NOMO-1 (cell line): ENCODE results near the gene OVOL2.
"Not testable (repeated sequence)": the region's sequence is repeated elsewhere in the genome, so short reads cannot be mapped to it uniquely, and the experiment has no call there.

Source experiments
- DNase-seq, 2 experiments: peaks; one replicate each; lab custom pipeline; 2025; ENCODE audit not compliant: unreplicated experiment in 2 of 2; lab: John Stamatoyannopoulos, UW

OVOL2 gene

DNA sequence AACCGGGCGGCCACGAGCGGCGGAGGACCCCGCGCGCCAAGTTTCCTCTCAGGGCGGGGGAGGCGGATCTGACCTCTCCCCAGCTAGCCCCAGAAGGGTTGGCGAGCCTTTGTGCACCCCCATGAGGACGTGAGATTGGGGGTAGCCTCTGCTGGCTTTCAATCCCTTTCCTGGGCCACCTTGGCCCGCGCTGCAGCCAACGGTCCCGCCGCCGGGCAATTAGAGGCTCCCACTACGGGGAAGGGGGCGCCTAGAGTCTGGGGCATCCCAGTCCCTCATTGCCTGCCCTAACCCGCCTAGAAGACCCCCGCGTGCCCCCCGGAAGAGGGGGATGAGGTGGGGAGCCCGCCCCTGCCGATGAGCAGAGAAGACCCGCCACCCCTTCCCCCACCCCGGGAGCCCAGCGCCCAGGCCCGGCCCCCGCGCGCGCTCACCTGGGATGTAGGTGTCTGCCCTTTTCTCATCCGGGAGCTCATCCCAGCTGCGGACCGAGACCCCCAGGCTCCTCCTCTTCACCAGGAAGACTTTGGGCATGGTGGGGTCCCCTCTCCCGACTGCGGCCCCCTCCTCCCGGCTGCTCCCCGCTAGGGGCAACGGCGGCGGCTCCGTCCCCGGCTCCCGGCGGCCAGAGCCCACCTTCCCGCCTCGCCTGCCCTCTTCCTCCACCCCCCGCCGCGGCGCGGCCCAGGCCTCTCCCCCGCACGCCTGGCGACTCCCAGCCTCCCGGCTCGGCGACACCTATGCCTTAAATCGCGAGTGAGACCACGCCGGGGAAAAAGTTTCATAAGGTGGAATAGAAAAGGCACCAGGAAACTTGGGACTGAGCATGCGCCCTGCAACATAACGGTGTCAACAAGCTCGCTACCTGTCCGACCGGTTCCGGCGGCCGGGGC lies at the start of gene OVOL2:
OVOL2 (minus strand) TSS at position 816 of the 893 bp plus-strand sequence; CDS start at position 534, 282 bp downstream.
- DNase-seq: no peak

DNA sequence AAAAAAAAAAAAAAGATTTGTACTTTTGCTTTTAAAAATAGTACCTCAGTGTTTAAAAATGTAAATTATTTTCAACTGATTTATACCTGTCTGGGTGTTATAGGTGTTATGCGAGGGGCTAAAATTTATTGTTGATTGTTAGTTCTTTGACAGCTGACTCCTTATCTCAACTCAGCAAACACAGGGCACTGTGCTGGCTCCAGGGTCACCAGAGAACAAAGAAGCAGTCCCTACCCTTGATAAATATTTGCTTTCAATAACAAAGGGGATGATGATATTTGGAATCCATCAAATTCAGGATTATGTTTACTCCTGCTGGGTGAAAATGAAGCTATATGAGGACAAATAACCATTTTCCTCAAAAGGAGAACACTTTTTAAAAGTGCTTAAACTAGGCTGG lies 45.8 kb upstream of the OVOL2 start:
- DNase-seq: no peak

DNA sequence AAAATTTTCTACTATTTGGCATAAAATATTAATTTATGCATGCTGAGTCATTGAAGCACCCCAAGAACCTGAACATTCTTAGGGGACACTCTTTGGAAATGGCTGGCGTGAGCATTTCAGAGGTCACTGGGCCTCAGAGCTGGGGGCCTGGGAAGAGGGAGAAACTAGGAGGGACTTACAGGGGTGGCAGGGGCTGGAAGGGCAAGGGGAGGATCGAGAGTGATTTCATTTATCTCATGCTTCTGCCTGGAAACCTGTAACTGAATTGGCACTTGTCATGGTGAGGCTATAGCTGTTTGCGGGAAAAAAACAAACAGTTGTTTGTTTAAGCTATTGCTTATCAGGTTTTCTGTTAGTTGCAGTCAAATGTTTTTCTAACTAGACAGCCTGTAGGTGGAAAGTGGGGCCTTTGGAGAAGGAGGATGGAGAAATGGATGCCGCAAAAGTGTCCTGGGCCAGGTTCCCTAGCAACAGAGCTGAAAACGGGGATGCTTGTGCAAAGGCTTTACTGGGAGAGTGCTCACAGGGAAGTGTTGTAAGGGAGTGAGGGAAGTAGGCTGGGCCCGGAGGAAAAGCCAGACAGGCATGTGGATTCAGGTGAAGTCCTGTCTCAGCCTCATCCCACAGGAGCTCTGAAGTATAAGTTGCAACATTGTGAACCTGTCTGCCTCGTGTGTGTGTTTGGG lies 43.6 kb upstream of the OVOL2 start:
- DNase-seq: no peak

DNA sequence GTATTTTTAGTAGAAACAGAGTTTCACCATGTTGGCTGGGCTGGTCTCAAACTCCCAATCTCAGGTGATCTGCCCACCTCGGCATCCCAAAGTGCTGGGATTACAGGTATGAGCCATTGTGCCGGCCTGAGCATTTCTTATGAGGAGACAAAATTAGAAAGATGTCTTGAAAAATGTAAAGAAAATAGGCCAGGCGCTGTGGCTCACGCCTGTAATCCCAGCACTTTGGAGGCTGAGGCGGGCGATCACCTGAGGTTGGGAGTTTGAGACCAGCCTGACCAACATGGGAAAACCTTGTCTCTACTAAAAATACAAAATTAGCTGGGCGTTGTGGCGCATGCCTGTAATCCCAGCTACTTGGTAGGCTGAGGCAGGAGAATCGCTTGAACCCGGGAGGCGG lies 42.9 kb upstream of the OVOL2 start:
- DNase-seq: not testable (repeated sequence)

GRCh38 chr20:18094191-18094590 lies 36.5 kb upstream of the OVOL2 start:
- DNase-seq: no peak

DNA sequence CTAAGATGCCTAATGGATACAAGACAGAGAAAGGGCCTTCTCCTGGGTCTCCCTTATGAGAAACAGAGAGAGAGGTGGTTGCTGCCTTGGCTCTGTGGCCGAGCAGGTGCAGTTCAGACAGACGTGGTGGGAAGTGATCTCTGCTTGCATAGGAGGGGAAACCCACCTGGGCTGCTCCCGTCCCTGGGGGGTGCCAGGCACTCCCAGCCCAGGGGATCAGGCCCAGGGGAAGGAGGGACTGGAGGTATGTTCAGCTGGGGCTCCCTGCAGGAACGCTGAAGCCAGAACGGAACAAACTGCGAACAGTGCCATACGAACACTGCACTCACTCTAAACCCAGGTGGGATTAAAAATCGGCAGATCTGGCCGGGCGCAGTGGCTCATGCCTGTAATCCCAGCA lies 35.7 kb upstream of the OVOL2 start:
- DNase-seq: no peak

GRCh38 chr20:18092890-18093289 lies 35.2 kb upstream of the OVOL2 start:
- DNase-seq: no peak

GRCh38 chr20:18091623-18092022 lies 33.9 kb upstream of the OVOL2 start:
- no peak for DNase-seq

DNA sequence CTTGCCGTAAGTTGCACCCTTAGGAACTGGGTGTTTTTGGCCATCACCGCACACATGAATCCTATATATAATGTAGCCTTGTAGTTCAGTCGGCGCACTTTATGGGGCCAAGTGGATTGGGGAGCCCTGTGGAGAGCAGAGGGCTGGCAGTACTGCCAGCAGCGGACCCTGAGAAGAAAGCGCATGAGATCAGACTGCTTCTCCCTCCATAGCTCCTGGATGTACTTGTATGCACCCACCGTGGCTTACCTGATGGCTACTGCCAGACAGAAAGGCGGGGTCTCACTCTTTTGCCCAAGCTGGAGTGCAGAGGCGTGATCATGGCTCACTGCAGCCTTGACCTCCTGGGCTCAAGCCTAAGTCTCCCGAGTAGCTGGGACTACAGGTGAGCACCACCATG lies 32.8 kb upstream of the OVOL2 start:
- DNase-seq: no peak

DNA sequence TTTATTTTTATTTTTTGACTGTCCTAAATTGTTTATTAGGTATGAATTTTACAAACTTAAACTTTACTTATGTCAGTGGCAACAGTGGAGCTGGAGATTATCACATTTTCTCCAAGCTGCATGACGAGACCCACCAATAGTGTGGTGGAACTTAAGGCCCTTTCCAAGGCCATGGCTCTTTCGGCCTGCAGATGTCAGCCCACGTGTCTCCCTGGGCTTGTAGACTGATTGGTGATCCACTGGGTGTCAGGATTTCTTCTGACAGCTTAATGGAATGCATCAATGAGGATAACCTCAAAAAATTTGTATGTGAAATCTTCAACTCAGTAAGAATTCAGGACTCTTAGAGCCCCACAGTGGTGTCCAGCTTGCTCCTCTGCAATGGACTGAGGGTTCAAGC lies 32.3 kb upstream of the OVOL2 start:
- DNase-seq: no peak

GRCh38 chr20:18088841-18089240 lies 31.1 kb upstream of the OVOL2 start:
- not testable (repeated sequence) for DNase-seq

DNA sequence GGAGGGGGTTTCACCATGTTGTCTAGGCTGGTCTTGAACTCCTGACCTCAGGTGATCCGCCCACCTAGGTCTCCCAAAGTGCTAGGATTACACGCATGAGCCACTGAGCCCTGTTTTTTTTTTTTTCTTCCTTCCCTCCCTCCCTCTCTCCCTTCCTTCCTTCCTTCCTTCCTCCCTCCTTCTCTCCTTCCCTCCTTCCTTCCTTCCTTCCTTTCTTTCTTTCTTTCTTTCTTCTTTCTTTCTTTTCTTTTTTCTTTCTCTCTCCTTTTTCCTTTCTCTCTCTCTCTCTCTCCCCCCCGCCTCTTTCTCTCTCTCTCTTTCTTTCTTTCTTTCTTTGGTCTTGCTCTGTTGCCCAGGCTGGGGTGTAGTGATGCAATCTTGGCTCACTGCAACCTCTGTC lies 30.6 kb upstream of the OVOL2 start:
- not testable (repeated sequence) for DNase-seq

- no peak for DNase-seq
Measured at GRCh38 chr20:18087054-18087453, 29.3 kb upstream of the OVOL2 start.

DNA sequence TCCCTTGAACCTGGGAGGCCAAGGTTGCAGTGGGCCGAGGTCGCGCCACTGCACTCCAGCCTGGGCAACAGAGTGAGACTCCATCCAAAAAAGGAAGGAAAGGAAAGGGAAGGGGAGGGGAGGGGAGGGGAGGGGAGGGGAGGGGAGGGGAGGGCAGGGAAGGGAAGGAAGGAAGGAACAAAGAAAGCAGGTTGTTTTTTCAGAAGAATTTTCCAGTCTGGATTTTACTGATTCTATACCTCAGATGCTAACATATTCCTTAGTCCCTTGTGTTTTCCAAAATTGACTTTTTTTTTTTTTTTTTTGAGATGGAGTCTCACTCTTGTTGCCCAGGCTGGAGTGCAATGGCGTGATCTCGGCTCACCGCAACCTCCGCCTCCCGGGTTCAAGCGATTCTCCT lies 23.1 kb upstream of the OVOL2 start:
- not testable (repeated sequence) for DNase-seq

- DNase-seq: no peak
Measured at GRCh38 chr20:18079756-18080353, 22.1 kb upstream of the OVOL2 start.

- DNase-seq: no peak
Measured at GRCh38 chr20:18077157-18077556, 19.4 kb upstream of the OVOL2 start.

DNA sequence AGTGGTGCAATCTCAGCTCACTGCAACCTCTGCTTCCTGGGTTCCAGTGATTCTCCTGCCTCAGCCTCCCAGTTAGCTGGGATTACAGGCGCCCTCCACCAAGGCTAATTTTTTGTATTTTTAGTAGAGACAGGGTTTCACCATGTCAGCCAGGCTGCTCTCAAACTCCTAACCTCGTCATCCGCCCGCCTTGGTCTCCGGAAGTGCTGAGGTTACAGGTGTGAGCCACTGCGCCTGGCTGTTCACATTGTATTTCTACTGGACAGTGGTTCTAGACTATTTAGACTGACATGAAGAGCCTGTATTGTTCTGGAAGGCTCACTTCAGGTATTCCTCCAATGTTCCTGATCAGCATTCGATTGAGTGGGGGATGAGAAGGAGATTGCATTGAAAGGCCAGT lies 14.8 kb upstream of the OVOL2 start:
- DNase-seq: no peak

GRCh38 chr20:18066421-18067333 lies 9.0 kb upstream of the OVOL2 start:
- no peak for DNase-seq

- no peak for DNase-seq
Measured at GRCh38 chr20:18063676-18064075, 6.0 kb upstream of the OVOL2 start.

DNA sequence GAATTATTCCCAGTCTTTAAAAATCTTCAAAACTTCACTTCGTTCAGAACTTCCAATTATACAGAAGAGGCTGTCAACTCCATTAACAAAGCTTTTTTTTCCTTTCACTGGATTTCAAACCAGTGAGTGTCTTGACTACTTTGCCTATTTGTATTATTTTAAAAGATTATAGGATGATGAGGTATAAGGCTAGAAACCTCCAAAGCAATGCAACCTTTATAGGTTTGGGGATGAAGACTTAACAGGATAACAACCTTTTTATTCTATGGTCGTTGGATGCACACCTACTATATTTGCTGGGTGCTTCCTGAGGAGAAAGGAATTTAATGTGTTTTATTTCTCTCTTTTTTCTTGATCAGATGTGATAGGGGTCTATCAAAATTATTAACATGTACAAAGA lies 1.9 kb upstream of the OVOL2 start:
- DNase-seq: no peak
